K562 (cell line): ENCODE results near the gene NLRP9. TPM values are rescaled to one million over a fixed set of nuclear protein-coding genes. Genes with fewer than 3 reads are reported as not detected.

Experiments used
- ATAC-seq: fragments of 200-7000 bp; cut with Tn5 transposase; 3 replicates; pipeline ENCODE4 v1.9.1; 2020; ENCODE audit warnings: moderate library complexity
- BruUV-seq: library from RNA; stranded (reverse); fragments of 400-500 nt; replicated peaks from 2 replicates; lab custom pipeline; 2021; lab: Mats Ljungman, UMichigan
- CTCF ChIA-PET: fragments of 300-600 bp; formaldehyde crosslinking; extraction: SDS; loops from one replicate; lab custom pipeline; 2021; ENCODE audit warnings: low intra/inter-chr PET ratio; lab: Yijun Ruan, JAX
- POLR2A ChIA-PET: fragments of 300-600, 350-650 bp; sonication (Branson Sonifier 250); formaldehyde crosslinking; extraction: SDS; loops from one replicate; lab custom pipeline; 2021; ENCODE audit warnings: antibody characterized with exemption, inconsistent platforms; lab: Yijun Ruan, JAX
- DNase-seq, 4 experiments: peaks; one replicate each; pipeline versions ENCODE4 v3.0.0 to v3.0.0-alpha.2; 2011 to 2018; ENCODE audit warnings: low spot score in 3 of 4, mixed read lengths in 3 of 4; ENCODE audit errors: extremely low read depth in 1 of 4
- FAIRE-seq: peaks from 2 replicates; lab custom pipeline; 2011; peaks lifted over from hg19 to GRCh38; lab: Jason Lieb, UNC
- H2AFZ ChIP-seq: 2 replicates; pipeline ENCODE4 v1.6.0; 2011; ENCODE audit warnings: low read depth, low read length, control low read depth, inconsistent platforms
- H3K27ac ChIP-seq: fragments of 200-600 bp; 3 replicates; pipeline ENCODE4 v1.8.0; 2011; ENCODE audit warnings: low read depth, mild to moderate bottlenecking, control low read depth, inconsistent platforms, low read length, moderate library complexity, mixed read lengths; ENCODE audit errors: extremely low read depth
- H3K27me3 ChIP-seq, 2 experiments: fragments of 300-600 bp in 1 of 2; 2 replicates in 1 of 2; 3 replicates in 1 of 2; pipeline versions ENCODE4 v1.6.0 to v1.8.0; 2011; ENCODE audit warnings: inconsistent platforms in 2 of 2, low read length in 2 of 2, mild to moderate bottlenecking in 1 of 2, mixed read lengths in 1 of 2, moderate library complexity in 1 of 2; ENCODE audit not compliant: control insufficient read depth in 2 of 2, insufficient read depth in 2 of 2
- H3K36me3 ChIP-seq: fragments of 300-600 bp; 3 replicates; pipeline ENCODE4 v1.8.0; 2011; ENCODE audit warnings: mild to moderate bottlenecking, low read length, inconsistent platforms; ENCODE audit not compliant: control insufficient read depth, insufficient read depth
- H3K4me1 ChIP-seq, 2 experiments: fragments of 200-600 bp in 1 of 2; replicated peaks in 1 of 2; 2 replicates in 1 of 2; 3 replicates in 1 of 2; pipeline versions ENCODE4 v1.5.1 to v1.8.0; 2011; ENCODE audit warnings: inconsistent platforms in 2 of 2, low read length in 2 of 2, mild to moderate bottlenecking in 1 of 2, mixed read lengths in 1 of 2, moderate library complexity in 1 of 2; ENCODE audit not compliant: control insufficient read depth in 2 of 2, insufficient read depth in 2 of 2
- H3K4me2 ChIP-seq: 2 replicates; pipeline ENCODE4 v1.6.1; 2011; ENCODE audit warnings: low read length, control low read depth, inconsistent platforms, mixed read lengths; ENCODE audit not compliant: insufficient read depth
- H3K4me3 ChIP-seq: fragments of 200-600 bp; sonication (generic), shearing (Covaris generic); 2 replicates; pipeline ENCODE4 v1.5.1; 2016; ENCODE audit warnings: control low read depth, inconsistent platforms
- H3K79me2 ChIP-seq: fragments of 200-600 bp; 3 replicates; pipeline ENCODE4 v1.8.0; 2011; ENCODE audit warnings: low read length, inconsistent platforms; ENCODE audit not compliant: control insufficient read depth, insufficient read depth
- H3K9ac ChIP-seq, 2 experiments: 2 replicates each; pipeline versions ENCODE4 v1.6.0 to v1.6.1; 2011; ENCODE audit warnings: low read depth in 2 of 2, low read length in 2 of 2, control low read depth in 1 of 2, inconsistent platforms in 1 of 2, mild to moderate bottlenecking in 1 of 2, mixed read lengths in 1 of 2; ENCODE audit not compliant: insufficient read depth in 1 of 2
- H3K9me1 ChIP-seq: one replicate; pipeline ENCODE4 v1.6.0; 2011; ENCODE audit warnings: inconsistent platforms, mild to moderate bottlenecking, low read length, moderate library complexity; ENCODE audit not compliant: control insufficient read depth, insufficient read depth
- H3K9me3 ChIP-seq: replicated peaks from 2 replicates; pipeline ENCODE4 v1.5.1; 2011; ENCODE audit warnings: low read depth, low read length, inconsistent platforms; ENCODE audit not compliant: control insufficient read depth, insufficient read depth
- H4K20me1 ChIP-seq: replicated peaks from 2 replicates; pipeline ENCODE4 v1.6.1; 2011; ENCODE audit warnings: low read length, inconsistent platforms, mixed read lengths; ENCODE audit not compliant: control insufficient read depth, insufficient read depth
- CTCF ChIP-seq, 3 experiments: IDR thresholded peaks in 2 of 3; conservative IDR thresholded peaks in 1 of 3; 2 replicates each; pipeline ENCODE4 v1.5.1; 2011 to 2012; ENCODE audit warnings: low read length in 3 of 3, mild to moderate bottlenecking in 3 of 3, control low read depth in 2 of 3, improper control_type of control experiment in 1 of 3, inconsistent platforms in 1 of 3, low read depth in 1 of 3, mixed read lengths in 1 of 3, moderate library complexity in 1 of 3; ENCODE audit not compliant: insufficient read depth in 2 of 3
- ELF1 ChIP-seq: fragments of 200-800 bp; sonication (Bioruptor generic); IDR thresholded peaks from 2 replicates; pipeline ENCODE4 v1.6.1; 2016; ENCODE audit warnings: missing genetic modification characterization, missing compliant biosample characterization
- ETV6 ChIP-seq, 3 experiments: fragments of 150-350 bp in 1 of 3; sonication (generic) in 1 of 3; formaldehyde crosslinking in 1 of 3; IDR thresholded peaks; 2 replicates each; pipeline versions ENCODE4 v1.6.1 to v1.8.0; 2014 to 2022; ENCODE audit warnings: borderline replicate concordance in 2 of 3, low read depth in 2 of 3, antibody characterized with exemption in 1 of 3, low read length in 1 of 3, mild to moderate bottlenecking in 1 of 3, missing genetic modification reagents in 1 of 3
- HOXB6 ChIP-seq: fragments of 250-450 bp; sonication (Bioruptor Pico); IDR thresholded peaks from 2 replicates; pipeline ENCODE4 v1.5.1; 2022; ENCODE audit warnings: mild to moderate bottlenecking, borderline replicate concordance
- MTA2 ChIP-seq: fragments of 450-650 bp; IDR thresholded peaks from 2 replicates; pipeline ENCODE4 v1.6.1; 2016; ENCODE audit warnings: low read depth
- NR3C1 ChIP-seq: sonication (generic); formaldehyde crosslinking; IDR thresholded peaks from 2 replicates; pipeline ENCODE4 v1.8.1; 2022; ENCODE audit warnings: missing genetic modification reagents
- STAG1 ChIP-seq: sonication (generic); formaldehyde crosslinking; IDR thresholded peaks from 2 replicates; pipeline ENCODE4 v1.5.0; 2020; ENCODE audit warnings: missing genetic modification reagents, borderline replicate concordance
- TAF1 ChIP-seq: IDR thresholded peaks from 2 replicates; pipeline ENCODE4 v1.6.1; 2011; ENCODE audit warnings: mild to moderate bottlenecking, low read length, moderate library complexity; ENCODE audit not compliant: insufficient read depth, control insufficient read depth, severe bottlenecking; ENCODE audit errors: extremely low read depth
- THRA ChIP-seq: fragments of 450-650 bp; IDR thresholded peaks from 2 replicates; pipeline ENCODE4 v1.6.1; 2017; ENCODE audit warnings: mild to moderate bottlenecking, moderate library complexity
- WGBS: fragments of 100-300 bp; shearing (Covaris generic); methylation state at CpG from one replicate; pipeline ENCODE4 v1.1.6; 2016; ENCODE audit warnings: low coverage, mixed read lengths; ENCODE audit not compliant: insufficient coverage; ENCODE audit errors: missing lambda C conversion rate; 5-methylcytosine and 5-hydroxymethylcytosine counted together
- in situ Hi-C: fragments of 300-500 bp; cut with MboI; formaldehyde crosslinking; loops from 4 replicates; pipeline ENCODE4 v1.15.0; 2018; ENCODE audit warnings: inconsistent platforms, mixed read lengths
- intact Hi-C: fragments of 100-400 bp; cut with micrococcal nuclease; formaldehyde crosslinking; loops from 2 replicates; pipeline ENCODE4 v1.14.2; 2022
- polyA plus RNA-seq, 8 experiments: library from polyadenylated mRNA; depleted of rRNA in 4 of 8; stranded (reverse) in 5 of 8; unstranded in 3 of 8; fragments of >200 nt; fragmentation: Nextera tagmentation in 2 of 8; fragmentation: Illumina TruSeq in 1 of 8; extraction: Ambion mirVana in 2 of 8; extraction: Trizol in 1 of 8; gene quantifications; 2 replicates each; pipeline versions ENCODE4 v1.2.1 to v1.2.3, GENCODE V29; 2011 to 2014; ENCODE audit warnings: inconsistent platforms in 1 of 8, missing spikeins in 1 of 8
- total RNA-seq, 7 experiments: library from RNA; depleted of rRNA in 6 of 7; stranded (reverse); fragments of >200 nt in 6 of 7; fragmentation: Illumina TruSeq in 2 of 7; extraction: Trizol in 2 of 7; gene quantifications; 2 replicates each; pipeline versions ENCODE4 v1.2.1 to v1.2.3, GENCODE V29; 2011 to 2021; ENCODE audit warnings: low replicate concordance in 1 of 7

Gene NLRP9
- total and polyA plus RNA-seq, 9 of the 15 experiments (the other 6 are each of a cell fraction or from before 2014, with no cell fraction given), result not detected

GRCh38 chr19:55704494-55705245 is 33.5 kb downstream of the NLRP9 start:
- TF ChIP-seq TAF1 (no peak), STAG1 (CRISPR knock-in tag) (peak; percentile 18; the same call in 1 of the 2 replicates), THRA (no peak), ELF1 (tag) (no peak), MTA2 (no peak), HOXB6 (CRISPR knock-in tag) (no peak), CTCF (IDR thresholded peaks at IDR 0.05 in 2 of 3, conservative IDR thresholded peaks at IDR 0.05 in 1 of 3; ENCODE audit: insufficient read depth in 2 of 3, low read depth in 1 of 3, low read length in 3 of 3) (peak; percentile 31 to 51 (median 47)), NR3C1 (no peak), ETV6 (IDR thresholded peaks at IDR 0.05; ENCODE audit: borderline replicate concordance in 1 of 2, low read depth in 2 of 2, low read length in 1 of 2) (no peak), ETV6 (CRISPR knock-in tag; IDR thresholded peaks at IDR 0.05; ENCODE audit: borderline replicate concordance) (no peak)
- no TSS peak for BruUV-seq
- Histone ChIP-seq H3K9ac (no peak overlapping the region), H3K9me1 (peaks cover 4% of the 10 kb centered on the region), H3K36me3 (peaks cover 18% of the 10 kb centered on the region; the same call in 2 of the 3 replicates), H4K20me1 (peaks cover 28% of the 10 kb centered on the region), H3K27ac (no peak overlapping the region), H3K4me2 (no peak overlapping the region), H3K79me2 (no peaks in the 10 kb centered on the region), H3K27me3 (no peaks in the 10 kb centered on the region), H2AFZ (no peak overlapping the region), H3K4me3 (no peak overlapping the region), H3K4me1 (peaks cover 10 to 28% of the 10 kb centered on the region in 2 experiments; a peak in 4 of 5 replicates), H3K9me3 (no peaks in the 10 kb centered on the region; the same call in 1 of the 2 replicates)
- 91% methylated on average over 15 of the region's 15 CpGs for WGBS
- ChIA-PET POLR2A (no interaction called here), CTCF (interaction anchor here (1.5 kb wide), 1 partner anchor 73 kb away, joined by 5 read pairs; no protein-coding TSS in a partner anchor)
- intact Hi-C loops, result loop anchor here (10.0 kb wide), 1 partner anchor 100 kb away; no protein-coding TSS in a partner anchor
- ATAC-seq (peak; percentile 31), FAIRE-seq (no peak), DNase-seq (peak in 2 of 4 experiments; percentile 16 to 28)
- in situ Hi-C loops, result no loop called here
